ENCODE results near the gene RBM19.

RBM19 gene

GRCh38 chr12:113852695-113853490 lies 113.2 kb downstream of the RBM19 start:
- TF ChIP-seq CTCF (IDR thresholded peaks at IDR 0.05; ENCODE audit: extremely low read depth, missing control alignments), result no peak
- DNase-seq (ENCODE audit: low spot score), result no peak

GRCh38 chr12:113852264-113852663 lies 113.9 kb downstream of the RBM19 start:
- no peak for DNase-seq (ENCODE audit: low spot score)
- TF ChIP-seq CTCF (IDR thresholded peaks at IDR 0.05; ENCODE audit: extremely low read depth, missing control alignments), result no peak

GRCh38 chr12:113850309-113851056 lies 115.6 kb downstream of the RBM19 start:
- DNase-seq (ENCODE audit: low spot score), result no peak
- TF ChIP-seq CTCF (IDR thresholded peaks at IDR 0.05; ENCODE audit: extremely low read depth, missing control alignments), result no peak

GRCh38 chr12:113847856-113848255 lies 118.3 kb downstream of the RBM19 start:
- no peak for DNase-seq (ENCODE audit: low spot score)
- no peak for TF ChIP-seq CTCF (IDR thresholded peaks at IDR 0.05; ENCODE audit: extremely low read depth, missing control alignments)

- no peak for TF ChIP-seq CTCF (IDR thresholded peaks at IDR 0.05; ENCODE audit: extremely low read depth, missing control alignments)
- no peak for DNase-seq (ENCODE audit: low spot score)
These were observed 119.0 kb downstream of the RBM19 start for GRCh38 chr12:113846883-113847755.

- DNase-seq (ENCODE audit: low spot score), result no peak
- TF ChIP-seq CTCF (IDR thresholded peaks at IDR 0.05; ENCODE audit: extremely low read depth, missing control alignments), result no peak
These were observed 120.0 kb downstream of the RBM19 start for GRCh38 chr12:113845900-113846674.

Data from GM20000 (cell line).